H9 (cell line): ENCODE measurements around the gene COA8. TPM values are rescaled to one million over a fixed set of nuclear protein-coding genes. Genes with fewer than 3 reads are reported as not detected.
A peak's percentile ranks its signal among the peaks of the same experiment; 100 is the strongest.

Source experiments
- DNase-seq: peaks from one replicate; pipeline ENCODE4 v3.0.0-alpha.2; 2017
- H2AFZ ChIP-seq: one replicate; pipeline ENCODE4 v1.6.1; 2013; ENCODE audit warnings: mild to moderate bottlenecking, low read length, control low read depth, moderate library complexity
- H2AK5ac ChIP-seq: 2 replicates; pipeline ENCODE4 v1.6.1; 2013; ENCODE audit warnings: low read length, control low read depth, mixed read lengths; ENCODE audit not compliant: insufficient read length
- H2BK120ac ChIP-seq: one replicate; pipeline ENCODE4 v1.6.1; 2013; ENCODE audit warnings: low read depth, mild to moderate bottlenecking, low read length, control low read depth, inconsistent platforms; ENCODE audit not compliant: poor library complexity, severe bottlenecking
- H2BK12ac ChIP-seq: 2 replicates; pipeline ENCODE4 v1.6.1; 2013; ENCODE audit warnings: low read length, control low read depth, mixed read lengths, low read depth; ENCODE audit not compliant: insufficient read length
- H2BK15ac ChIP-seq: 2 replicates; pipeline ENCODE4 v1.6.1; 2013; ENCODE audit warnings: low read depth, low read length, control low read depth
- H2BK20ac ChIP-seq: one replicate; pipeline ENCODE4 v1.6.1; 2013; ENCODE audit warnings: low read depth, mild to moderate bottlenecking, low read length, control low read depth, inconsistent platforms; ENCODE audit not compliant: poor library complexity, severe bottlenecking
- H2BK5ac ChIP-seq: 2 replicates; pipeline ENCODE4 v1.6.1; 2013; ENCODE audit warnings: low read length, control low read depth, mixed read lengths; ENCODE audit not compliant: insufficient read length
- H3K14ac ChIP-seq: 2 replicates; pipeline ENCODE4 v1.6.1; 2013; ENCODE audit warnings: low read length, control low read depth; ENCODE audit not compliant: insufficient read depth
- H3K18ac ChIP-seq: 2 replicates; pipeline ENCODE4 v1.6.1; 2013; ENCODE audit warnings: low read depth, mild to moderate bottlenecking, mixed read lengths, low read length, control low read depth; ENCODE audit not compliant: insufficient read length
- H3K23ac ChIP-seq: 2 replicates; pipeline ENCODE4 v1.6.1; 2013; ENCODE audit warnings: low read length, control low read depth, mixed read lengths, low read depth; ENCODE audit not compliant: insufficient read length
- H3K23me2 ChIP-seq: 2 replicates; pipeline ENCODE4 v1.6.1; 2013; ENCODE audit warnings: low read depth, mild to moderate bottlenecking, mixed read lengths, low read length, control low read depth; ENCODE audit not compliant: insufficient read length, poor library complexity, severe bottlenecking
- H3K27ac ChIP-seq: 2 replicates; pipeline ENCODE4 v1.5.1; 2013; ENCODE audit warnings: low read length, control low read depth, mixed read lengths, low read depth; ENCODE audit not compliant: insufficient read length
- H3K27me3 ChIP-seq: 2 replicates; pipeline ENCODE4 v1.6.1; 2013; ENCODE audit warnings: low read length, control low read depth, inconsistent platforms; ENCODE audit not compliant: insufficient read depth
- H3K4ac ChIP-seq: 2 replicates; pipeline ENCODE4 v1.6.1; 2013; ENCODE audit warnings: low read depth, mild to moderate bottlenecking, control low read depth, inconsistent platforms, low read length, moderate library complexity
- H3K4me1 ChIP-seq: 2 replicates; pipeline ENCODE4 v1.6.1; 2013; ENCODE audit warnings: low read length, control low read depth, inconsistent platforms; ENCODE audit not compliant: insufficient read depth
- H3K4me2 ChIP-seq: 2 replicates; pipeline ENCODE4 v1.6.1; 2013; ENCODE audit warnings: low read length, control low read depth, mixed read lengths; ENCODE audit not compliant: insufficient read length, insufficient read depth
- H3K56ac ChIP-seq: 2 replicates; pipeline ENCODE4 v1.6.1; 2013; ENCODE audit warnings: low read depth, mild to moderate bottlenecking, mixed read lengths, low read length, control low read depth; ENCODE audit not compliant: insufficient read length
- H3K79me1 ChIP-seq: 2 replicates; pipeline ENCODE4 v1.6.1; 2013; ENCODE audit warnings: low read depth, mild to moderate bottlenecking, moderate library complexity, low read length, control low read depth, inconsistent platforms; ENCODE audit not compliant: insufficient read depth, poor library complexity, severe bottlenecking
- H3K79me2 ChIP-seq: 2 replicates; pipeline ENCODE4 v1.6.1; 2013; ENCODE audit warnings: low read length, control low read depth, inconsistent platforms; ENCODE audit not compliant: insufficient read depth
- H3K9ac ChIP-seq: 2 replicates; pipeline ENCODE4 v1.6.1; 2013; ENCODE audit warnings: low read length, control low read depth, mixed read lengths; ENCODE audit not compliant: insufficient read length; ENCODE audit errors: extremely low read depth
- H3K9me3 ChIP-seq: one replicate; pipeline ENCODE4 v1.6.1; 2013; ENCODE audit warnings: low read depth, low read length, inconsistent platforms; ENCODE audit not compliant: control insufficient read depth
- H3T11ph ChIP-seq: one replicate; pipeline ENCODE4 v1.6.1; 2013; ENCODE audit warnings: mild to moderate bottlenecking, low read length, control low read depth, inconsistent platforms
- H4K20me1 ChIP-seq: one replicate; pipeline ENCODE4 v1.6.1; 2013; ENCODE audit not compliant: control insufficient read depth, insufficient read length, insufficient read depth
- H4K5ac ChIP-seq: 2 replicates; pipeline ENCODE4 v1.6.1; 2013; ENCODE audit warnings: low read depth, mild to moderate bottlenecking, mixed read lengths, low read length, control low read depth; ENCODE audit not compliant: insufficient read length
- H4K8ac ChIP-seq: replicated peaks from 2 replicates; pipeline ENCODE4 v1.6.1; 2013; ENCODE audit warnings: low read length, control low read depth, mixed read lengths, low read depth; ENCODE audit not compliant: insufficient read length
- H4K91ac ChIP-seq: 2 replicates; pipeline ENCODE4 v1.6.1; 2013; ENCODE audit warnings: low read depth, mild to moderate bottlenecking, moderate library complexity, mixed read lengths, low read length, control low read depth; ENCODE audit not compliant: insufficient read length
- H3K27ac Mint-ChIP-seq, 3 experiments: 2 replicates in 2 of 3; 3 replicates in 1 of 3; pipeline ENCODE4 v1.8.0; 2020 to 2021; ENCODE audit warnings: mixed read lengths in 3 of 3, mild to moderate bottlenecking in 1 of 3, moderate library complexity in 1 of 3
- H3K27me3 Mint-ChIP-seq: 2 replicates; pipeline ENCODE4 v1.8.0; 2021; ENCODE audit warnings: low read depth, mild to moderate bottlenecking, moderate library complexity, mixed read lengths
- H3K36me3 Mint-ChIP-seq, 3 experiments: 2 replicates in 2 of 3; 3 replicates in 1 of 3; pipeline ENCODE4 v1.8.0; 2020 to 2021; ENCODE audit warnings: low read depth in 3 of 3, mixed read lengths in 3 of 3; ENCODE audit not compliant: insufficient read depth in 1 of 3
- H3K4me1 Mint-ChIP-seq, 2 experiments: 2 replicates each; pipeline ENCODE4 v1.8.0; 2020; ENCODE audit warnings: mixed read lengths in 2 of 2
- H3K4me3 Mint-ChIP-seq, 2 experiments: 2 replicates in 1 of 2; 3 replicates in 1 of 2; pipeline ENCODE4 v1.8.0; 2020 to 2021; ENCODE audit warnings: mild to moderate bottlenecking in 2 of 2, mixed read lengths in 2 of 2, moderate library complexity in 1 of 2
- H3K9me3 Mint-ChIP-seq, 2 experiments: 2 replicates in 1 of 2; 3 replicates in 1 of 2; pipeline ENCODE4 v1.8.0; 2020; ENCODE audit warnings: mild to moderate bottlenecking in 2 of 2, mixed read lengths in 2 of 2, moderate library complexity in 1 of 2
- whole genome bisulfite sequencing: extraction: QIAGEN DNeasy Blood & Tissue Kit; methylation state at CpG from one replicate; pipeline ENCODE4 v1.1.7; 2013; ENCODE audit warnings: missing lambda C conversion rate, low lambda C conversion rate, mixed read lengths; ENCODE audit not compliant: insufficient read length; ENCODE audit errors: extremely low coverage; 5-methylcytosine and 5-hydroxymethylcytosine counted together
- total RNA-seq: library from RNA; stranded (reverse); gene quantifications from 2 replicates; pipeline ENCODE4 v1.2.1, GENCODE V29; 2021
- TF ChIP-seq, protein P1 (sequence below): fragments of 200-600 bp; sonication (generic); conservative IDR thresholded peaks from 3 replicates; pipeline ENCODE4 v1.8.0; 2021; ENCODE audit warnings: antibody characterized with exemption, mild to moderate bottlenecking

COA8 gene
- total RNA-seq, 1 experiment from 2014 or later = 45.5 TPM

DNA sequence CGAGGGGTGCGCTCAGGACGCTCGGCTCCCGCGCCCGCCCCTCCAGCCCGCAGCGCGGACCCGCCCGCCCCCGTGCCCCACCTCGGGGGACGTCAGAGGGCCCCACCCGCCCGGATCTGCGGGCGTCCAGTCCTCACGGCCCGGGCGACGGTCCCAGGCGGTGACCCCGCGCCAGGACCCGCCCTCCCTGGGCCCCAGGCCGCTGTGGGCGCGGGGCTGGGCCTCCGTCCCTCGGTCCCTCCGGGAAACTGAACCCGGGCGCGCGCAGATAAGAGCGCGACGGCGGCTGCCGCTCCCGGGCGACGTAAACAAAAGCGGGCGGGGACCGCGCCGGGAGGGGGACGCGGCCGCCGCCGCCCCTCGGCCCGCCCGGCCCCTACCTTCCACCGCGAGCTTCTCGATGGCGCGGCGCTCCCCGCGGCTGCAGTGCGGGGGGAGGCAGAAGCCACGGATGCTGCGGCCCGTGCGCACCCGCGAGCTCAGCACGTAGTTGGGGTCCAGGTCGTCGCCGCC lies 41.3 kb upstream of the COA8 start:
- no peak overlapping the region for H4K91ac ChIP-seq
- Mint-ChIP-seq H3K4me3 (peak overlapping the region; percentile 74 to 79; a peak in 4 of 5 replicates), H3K9me3 (peaks cover 4 to 5% of the 10 kb centered on the region in 2 experiments; a peak in 3 of 5 replicates), H3K27ac (no peak overlapping the region), H3K36me3 (peaks cover 10 to 15% (median 13%) of the 10 kb centered on the region in 3 experiments), H3K27me3 (peaks cover 30% of the 10 kb centered on the region), H3K4me1 (peaks cover 19 to 49% of the 10 kb centered on the region in 2 experiments)
- H3K23me2 ChIP-seq = peaks cover 12% of the 10 kb centered on the region
- H3K79me2 ChIP-seq = no peaks in the 10 kb centered on the region
- peak overlapping the region; percentile 60 for H3K18ac ChIP-seq
- H2BK15ac ChIP-seq = no peak overlapping the region
- H4K5ac ChIP-seq = no peak overlapping the region
- DNase-seq = no peak
- H2AK5ac ChIP-seq = no peak overlapping the region
- TF ChIP-seq, protein P1, sequence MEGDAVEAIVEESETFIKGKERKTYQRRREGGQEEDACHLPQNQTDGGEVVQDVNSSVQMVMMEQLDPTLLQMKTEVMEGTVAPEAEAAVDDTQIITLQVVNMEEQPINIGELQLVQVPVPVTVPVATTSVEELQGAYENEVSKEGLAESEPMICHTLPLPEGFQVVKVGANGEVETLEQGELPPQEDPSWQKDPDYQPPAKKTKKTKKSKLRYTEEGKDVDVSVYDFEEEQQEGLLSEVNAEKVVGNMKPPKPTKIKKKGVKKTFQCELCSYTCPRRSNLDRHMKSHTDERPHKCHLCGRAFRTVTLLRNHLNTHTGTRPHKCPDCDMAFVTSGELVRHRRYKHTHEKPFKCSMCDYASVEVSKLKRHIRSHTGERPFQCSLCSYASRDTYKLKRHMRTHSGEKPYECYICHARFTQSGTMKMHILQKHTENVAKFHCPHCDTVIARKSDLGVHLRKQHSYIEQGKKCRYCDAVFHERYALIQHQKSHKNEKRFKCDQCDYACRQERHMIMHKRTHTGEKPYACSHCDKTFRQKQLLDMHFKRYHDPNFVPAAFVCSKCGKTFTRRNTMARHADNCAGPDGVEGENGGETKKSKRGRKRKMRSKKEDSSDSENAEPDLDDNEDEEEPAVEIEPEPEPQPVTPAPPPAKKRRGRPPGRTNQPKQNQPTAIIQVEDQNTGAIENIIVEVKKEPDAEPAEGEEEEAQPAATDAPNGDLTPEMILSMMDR = 0 out of 3 replicates have a peak, but pooled peaks have one; percentile 5
- H3K9me3 ChIP-seq = no peaks in the 10 kb centered on the region
- H3K14ac ChIP-seq = peak overlapping the region; percentile 86
- H3K9ac ChIP-seq = no peak overlapping the region
- no CpG with 5 or more reads among the region's 77 CpGs for WGBS
- H2BK12ac ChIP-seq = no peak overlapping the region
- H3K23ac ChIP-seq = no peak overlapping the region
- peaks cover 7% of the 10 kb centered on the region; the same call in 1 of the 2 replicates for H3K27me3 ChIP-seq
- H3K4ac ChIP-seq = no peak overlapping the region
- no peak overlapping the region for H4K8ac ChIP-seq
- peak overlapping the region; percentile 62 for H3K4me2 ChIP-seq
- H3K4me1 ChIP-seq = no peaks in the 10 kb centered on the region
- no peak overlapping the region for H3K56ac ChIP-seq
- no peak overlapping the region for H2AFZ ChIP-seq
- no peak overlapping the region for H2BK120ac ChIP-seq
- peaks cover 3% of the 10 kb centered on the region for H4K20me1 ChIP-seq
- H2BK5ac ChIP-seq = no peak overlapping the region
- no peak overlapping the region for H2BK20ac ChIP-seq
- no peaks in the 10 kb centered on the region for H3K79me1 ChIP-seq
- H3K27ac ChIP-seq = no peak overlapping the region
- no peak overlapping the region for H3T11ph ChIP-seq
